ENCODE measurements around the gene ZNF362. TPM values are rescaled to one million over a fixed set of nuclear protein-coding genes. Genes with fewer than 3 reads are reported as not detected.

The ZNF362 gene
- total RNA-seq, 2 donors from 2014 or later: 45.0 to 52.0 TPM

GRCh38 chr1:33300673-33301072, 44.4 kb downstream of the ZNF362 start:
- Histone ChIP-seq H3K4me3 (no peak overlapping the region), H3K36me3 (no peaks in the 10 kb centered on the region), H3K27me3 (replicated peaks; ENCODE audit: insufficient read depth) (no peaks in the 10 kb centered on the region), H3K4me1 (replicated peaks) (no peaks in the 10 kb centered on the region), H3K27ac (no peak overlapping the region), H3K9me3 (no peaks in the 10 kb centered on the region)
- no peak for TF ChIP-seq CTCF (IDR thresholded peaks at IDR 0.05)
- no peak for TF ChIP-seq POLR2A (IDR thresholded peaks at IDR 0.05)
- TF ChIP-seq POLR2AphosphoS5 (IDR thresholded peaks at IDR 0.05): no peak
- DNase-seq (ENCODE audit: low spot score): peak; percentile 44
- WGBS: 38% methylated on average over 5 of the region's 5 CpGs
- intact Hi-C loops (cut with DNase I): no loop called here

GRCh38 chr1:33301273-33301984, 45.1 kb downstream of the ZNF362 start:
- intact Hi-C loops (cut with DNase I): no loop called here
- DNase-seq (ENCODE audit: low spot score): no peak
- H3K4me3 ChIP-seq: no peak overlapping the region
- WGBS: 73% methylated on average over 4 of the region's 4 CpGs
- H3K9me3 ChIP-seq: no peaks in the 10 kb centered on the region
- no peaks in the 10 kb centered on the region for H3K27me3 ChIP-seq (replicated peaks; ENCODE audit: insufficient read depth)
- H3K27ac ChIP-seq: no peak overlapping the region
- TF ChIP-seq CTCF (IDR thresholded peaks at IDR 0.05) (no peak), POLR2AphosphoS5 (IDR thresholded peaks at IDR 0.05) (no peak), POLR2A (IDR thresholded peaks at IDR 0.05) (no peak)
- H3K36me3 ChIP-seq: no peaks in the 10 kb centered on the region
- H3K4me1 ChIP-seq (replicated peaks): no peaks in the 10 kb centered on the region

- no peak overlapping the region for H3K4me3 ChIP-seq
- intact Hi-C loops (cut with DNase I): no loop called here
- H3K4me1 ChIP-seq (replicated peaks): peaks cover 6% of the 10 kb centered on the region
- no peaks in the 10 kb centered on the region for H3K9me3 ChIP-seq
- H3K27me3 ChIP-seq (replicated peaks; ENCODE audit: insufficient read depth): no peaks in the 10 kb centered on the region
- TF ChIP-seq POLR2AphosphoS5 (IDR thresholded peaks at IDR 0.05) (no peak), POLR2A (IDR thresholded peaks at IDR 0.05) (no peak), CTCF (IDR thresholded peaks at IDR 0.05) (no peak)
- H3K27ac ChIP-seq: no peak overlapping the region
- 100% methylated on average over 1 of the region's 1 CpG for WGBS
- H3K36me3 ChIP-seq: no peaks in the 10 kb centered on the region
- no peak for DNase-seq (ENCODE audit: low spot score)
These were observed 46.0 kb downstream of the ZNF362 start for GRCh38 chr1:33302325-33302724.

- H3K4me3 ChIP-seq: no peak overlapping the region
- no peaks in the 10 kb centered on the region for H3K9me3 ChIP-seq
- H3K36me3 ChIP-seq: no peaks in the 10 kb centered on the region
- WGBS: 91% methylated on average over 5 of the region's 5 CpGs
- peaks cover 6% of the 10 kb centered on the region for H3K4me1 ChIP-seq (replicated peaks)
- no peak for DNase-seq (ENCODE audit: low spot score)
- TF ChIP-seq CTCF (IDR thresholded peaks at IDR 0.05) (no peak), POLR2AphosphoS5 (IDR thresholded peaks at IDR 0.05) (no peak), POLR2A (IDR thresholded peaks at IDR 0.05) (no peak)
- no peak overlapping the region for H3K27ac ChIP-seq
- intact Hi-C loops (cut with DNase I): no loop called here
- H3K27me3 ChIP-seq (replicated peaks; ENCODE audit: insufficient read depth): no peaks in the 10 kb centered on the region
These were observed 48.7 kb downstream of the ZNF362 start for GRCh38 chr1:33305016-33305415.
